A172 (cell line): ENCODE measurements around the gene PLA2G4F. TPM values are rescaled to one million over a fixed set of nuclear protein-coding genes. Genes with fewer than 3 reads are reported as not detected.

Experiments used
- DNase-seq: peaks from one replicate; pipeline ENCODE4 v3.0.0-alpha.2; 2015; ENCODE audit warnings: low spot score
- total RNA-seq: library from RNA; depleted of rRNA; stranded (reverse); fragments of >200 nt; shearing (Covaris generic); gene quantifications from 2 replicates; pipeline ENCODE4 v1.2.3, GENCODE V29; 2014

Gene PLA2G4F
- total RNA-seq, 1 experiment from 2014 or later = not detected

DNA sequence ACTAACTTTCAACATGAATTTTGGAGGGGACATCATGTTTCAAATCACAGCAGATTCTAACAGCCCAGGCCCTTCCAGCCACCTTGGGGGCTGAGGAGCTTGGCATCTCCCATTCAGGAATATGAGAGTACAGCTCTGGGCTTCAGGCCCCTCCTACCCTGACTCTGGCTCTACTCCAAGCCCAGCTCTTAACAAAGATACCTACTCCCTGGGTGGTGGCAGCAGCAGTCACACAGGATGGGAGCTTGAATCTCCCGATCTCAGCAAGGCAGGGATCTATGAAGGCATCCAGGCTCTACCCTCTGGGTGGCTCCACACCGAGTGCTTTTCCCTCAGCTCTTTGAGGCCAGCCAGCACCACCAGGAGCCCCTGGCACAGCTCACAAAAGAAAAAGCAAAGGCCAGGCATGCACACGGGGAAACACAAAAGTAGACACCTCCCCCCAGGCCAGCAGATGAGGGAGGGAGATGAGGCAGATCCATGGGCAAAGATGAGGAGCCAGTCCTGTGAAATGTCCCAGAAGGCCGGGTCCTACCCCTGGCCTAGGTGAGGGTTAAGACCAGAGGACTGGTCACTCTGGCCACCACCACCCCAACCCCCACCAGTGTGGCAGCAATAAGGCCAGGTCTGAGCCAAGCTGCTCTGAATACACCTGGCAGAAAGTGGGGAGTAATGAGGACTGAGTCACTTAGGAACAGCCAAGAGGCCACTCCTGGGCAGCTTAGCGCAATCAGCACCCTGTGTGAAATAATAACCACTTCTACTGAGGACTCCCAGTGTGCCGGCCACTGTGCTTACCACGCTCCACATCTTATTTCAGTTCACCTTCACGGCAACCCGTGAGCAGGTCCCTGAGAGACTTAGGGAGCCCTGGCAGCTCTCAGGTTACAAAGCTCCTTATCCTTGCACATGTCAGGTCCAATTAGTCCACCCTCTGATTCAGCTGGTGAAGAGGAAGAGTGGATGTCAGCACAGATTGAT is 24.3 kb downstream of the PLA2G4F start:
- DNase-seq = no peak

DNA sequence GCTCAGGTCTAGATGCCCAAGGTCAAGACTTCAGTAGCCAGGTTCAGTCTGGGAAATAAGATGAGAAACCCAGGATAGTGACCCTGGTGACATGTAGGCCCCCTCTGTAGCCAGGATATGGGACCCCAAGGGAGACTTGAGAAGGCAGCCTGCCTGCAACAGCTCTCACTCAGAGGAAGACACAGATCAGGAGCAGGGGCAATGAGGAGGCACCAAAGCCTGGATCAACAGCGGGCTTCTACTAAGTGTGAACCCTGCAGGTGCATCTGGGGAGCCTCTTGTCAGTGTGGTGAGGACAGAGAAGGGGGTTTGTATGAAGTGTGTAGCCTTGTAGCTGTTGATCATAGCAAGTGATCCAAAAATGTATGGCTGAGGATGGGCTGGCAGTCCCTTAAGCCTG is 25.4 kb downstream of the PLA2G4F start:
- DNase-seq = no peak

DNA sequence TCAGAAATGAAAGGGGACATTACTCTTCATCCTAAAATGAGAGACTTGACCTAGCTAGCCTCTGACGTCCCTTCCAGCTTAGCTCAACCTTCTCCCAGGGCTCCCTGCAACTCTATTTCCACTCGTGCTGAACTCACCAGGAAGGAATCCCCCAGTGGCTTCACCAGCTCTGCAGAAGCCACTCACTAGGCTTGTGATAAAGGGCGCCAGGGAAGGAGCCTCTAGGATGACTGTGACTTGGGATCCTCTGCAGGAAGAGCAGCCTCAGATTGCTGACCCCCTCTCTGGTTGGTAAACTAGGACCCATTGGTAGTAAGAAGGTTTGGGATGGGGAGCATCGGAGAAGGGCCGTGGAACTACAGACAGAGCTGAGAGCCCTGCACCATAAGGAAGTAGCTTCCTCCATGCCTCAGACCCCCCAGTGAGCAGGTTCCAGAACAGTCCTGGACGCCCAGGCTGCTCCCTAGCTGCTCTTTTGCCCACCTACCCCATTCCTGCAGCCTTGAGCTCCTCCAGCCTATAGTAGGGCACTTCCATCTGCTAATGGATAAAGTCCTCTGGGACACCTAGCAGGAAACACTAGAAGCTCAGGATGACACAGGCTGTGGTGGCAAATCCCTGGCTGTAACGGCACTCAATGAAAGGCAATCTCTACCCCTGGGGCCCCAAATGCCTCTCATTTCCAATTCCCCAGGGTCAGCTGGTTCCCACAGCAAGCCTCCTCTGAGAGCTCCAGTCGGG is 26.0 kb downstream of the PLA2G4F start:
- DNase-seq = no peak

DNA sequence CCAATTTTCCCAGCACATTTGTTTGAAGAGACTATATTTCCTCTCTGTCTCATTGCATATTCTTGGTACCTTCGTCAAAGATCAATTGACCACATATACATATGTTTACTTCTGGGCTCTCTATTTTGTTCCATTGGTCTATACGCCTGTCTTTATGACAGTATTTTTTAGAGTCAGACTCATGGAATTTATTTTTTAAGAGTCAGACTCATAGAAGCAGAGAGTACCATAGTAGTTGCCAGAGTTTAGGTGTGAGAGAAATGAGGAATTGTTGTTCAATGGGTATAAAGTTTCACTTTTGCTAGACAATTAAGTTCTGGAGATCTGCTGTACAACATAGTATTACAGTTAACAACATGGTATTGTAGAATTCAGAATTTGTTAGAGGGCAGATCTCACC is 27.1 kb downstream of the PLA2G4F start:
- no peak for DNase-seq

DNA sequence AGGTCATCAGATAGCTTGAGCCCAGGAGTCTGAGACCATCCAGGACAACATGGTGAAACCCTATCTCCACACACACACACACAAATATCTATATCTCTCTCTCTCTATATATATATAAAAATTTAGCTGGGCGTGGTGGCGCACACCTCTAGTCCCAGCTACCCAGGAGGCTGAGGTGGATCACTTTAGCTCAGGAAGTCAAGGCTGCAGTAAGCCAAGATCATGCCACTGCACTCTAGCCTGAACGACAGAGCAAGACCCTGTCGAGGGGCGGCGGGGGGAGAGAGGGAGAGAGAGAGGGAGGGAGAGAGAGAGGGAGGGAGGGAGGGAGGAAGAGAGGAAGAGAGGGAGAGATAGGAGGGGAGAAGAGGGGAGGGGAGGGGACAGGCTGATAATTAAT is 28.0 kb downstream of the PLA2G4F start:
- no peak for DNase-seq

DNA sequence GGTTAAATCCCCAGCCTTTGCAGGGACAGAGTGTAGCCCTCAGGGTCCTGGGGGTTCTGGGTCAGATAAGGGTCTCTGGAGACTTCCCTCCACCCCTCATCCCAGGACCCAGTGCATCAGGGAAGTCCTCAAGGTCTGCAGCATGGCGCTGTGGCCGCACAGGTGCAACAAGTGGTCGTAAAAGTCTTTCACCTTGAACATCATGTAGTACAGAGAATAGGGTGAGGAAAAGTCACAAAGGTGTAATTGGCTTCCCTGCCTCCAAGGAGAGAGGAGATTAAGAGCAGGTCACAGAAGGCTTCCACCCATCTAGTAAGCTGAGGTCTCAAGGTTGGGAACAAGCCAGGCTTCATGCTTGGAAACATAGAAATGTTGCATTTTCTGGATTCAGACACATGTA is 32.9 kb downstream of the PLA2G4F start:
- no peak for DNase-seq

- DNase-seq = no peak
These were observed 34.8 kb downstream of the PLA2G4F start for GRCh38 chr15:42121682-42122081.

DNA sequence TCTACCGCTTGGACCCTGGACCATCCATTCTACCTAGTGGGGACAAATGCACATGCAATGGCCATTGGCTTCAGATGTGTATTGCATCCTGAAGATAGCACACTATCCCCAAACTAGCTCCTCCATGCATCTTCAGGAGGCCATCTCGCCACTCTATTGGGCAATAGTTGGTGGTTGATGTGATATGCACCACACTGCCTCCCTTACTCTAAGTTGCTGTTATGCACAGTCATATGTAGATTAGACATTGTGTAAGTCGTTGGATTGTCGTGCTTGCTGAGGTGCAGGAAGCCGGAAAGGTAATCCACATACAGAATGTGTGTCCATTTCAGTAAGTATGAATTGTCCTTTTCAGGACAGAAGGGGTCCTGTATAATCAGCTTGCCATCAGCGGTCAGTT is 35.4 kb downstream of the PLA2G4F start:
- DNase-seq = no peak

DNA sequence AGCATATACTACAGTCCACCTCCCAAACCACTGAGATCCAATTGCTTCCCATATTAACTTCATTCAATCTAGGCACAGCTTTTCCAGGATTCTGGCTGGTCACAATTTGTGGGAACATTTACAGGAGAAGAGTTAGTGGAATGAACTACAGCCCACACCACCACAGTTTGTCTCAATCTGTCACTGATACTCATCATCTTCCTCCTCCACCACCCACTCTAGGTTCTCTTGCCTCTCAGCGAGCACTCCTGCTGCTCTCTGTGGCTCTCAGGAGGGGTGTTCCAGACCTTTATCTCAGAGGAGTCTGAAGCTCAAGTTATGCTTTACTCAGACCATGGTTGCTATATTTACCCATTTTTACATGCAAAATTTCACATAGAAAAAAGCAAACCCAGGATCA is 36.2 kb downstream of the PLA2G4F start:
- DNase-seq = no peak

GRCh38 chr15:42119446-42119760 is 37.0 kb downstream of the PLA2G4F start:
- no peak for DNase-seq

DNA sequence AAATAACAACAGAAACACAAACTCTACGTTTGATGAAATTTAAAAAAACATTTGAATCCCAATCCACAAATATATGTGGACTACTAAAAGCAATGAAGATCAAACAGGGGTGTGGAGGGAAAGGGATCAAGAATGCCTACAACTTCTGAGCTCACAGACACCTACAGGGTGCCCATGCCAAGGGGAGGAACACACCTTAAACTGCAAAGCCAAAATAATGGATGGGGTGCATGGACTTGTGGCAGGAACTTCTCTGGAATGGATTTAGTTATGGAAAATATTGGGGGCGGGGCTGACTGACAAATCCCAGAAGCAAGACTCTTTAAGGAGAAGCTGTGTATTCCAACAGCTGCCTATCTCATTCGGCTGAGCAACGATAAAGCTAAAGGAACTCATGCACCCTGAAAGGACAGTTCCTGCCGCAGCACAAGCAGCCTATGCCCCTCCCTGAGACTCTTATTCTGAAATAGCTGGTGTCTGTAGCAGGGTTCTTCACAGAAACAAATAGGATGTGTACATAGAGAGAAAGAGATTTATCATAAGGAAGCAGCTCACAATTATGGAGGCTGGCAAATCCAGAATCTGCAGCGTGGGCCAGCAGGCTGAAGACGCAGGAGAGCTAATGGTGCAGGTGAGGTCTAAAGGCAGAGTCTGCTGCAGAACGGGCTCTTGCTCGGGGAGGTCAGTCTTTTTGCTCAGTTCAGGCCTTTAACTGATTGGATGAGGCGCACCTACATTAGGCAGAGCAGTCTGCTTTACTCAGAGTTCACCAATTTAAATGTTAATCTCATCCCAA is 37.6 kb downstream of the PLA2G4F start:
- DNase-seq = no peak

DNA sequence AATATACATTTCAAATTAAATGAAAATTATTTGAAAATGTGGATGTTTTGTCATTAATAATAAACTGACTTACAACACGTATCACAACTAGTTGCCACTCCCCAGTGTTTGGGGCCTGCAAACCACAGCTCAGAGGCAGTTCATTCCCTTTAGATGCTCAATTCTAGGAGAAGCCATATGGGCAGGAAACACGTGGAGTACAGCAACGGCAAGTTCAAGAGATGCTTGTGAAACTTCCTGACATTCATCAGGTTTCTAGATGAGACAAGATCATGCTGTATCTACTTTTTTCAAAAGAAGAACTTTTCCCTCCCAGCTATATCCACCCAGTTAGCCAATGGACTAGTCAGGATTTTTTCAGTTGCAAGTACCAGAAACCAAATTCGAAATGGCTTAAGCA is 44.5 kb downstream of the PLA2G4F start:
- no peak for DNase-seq

GRCh38 chr15:42110367-42110766 is 46.1 kb downstream of the PLA2G4F start:
- DNase-seq = no peak

GRCh38 chr15:42108806-42109205 is 47.6 kb downstream of the PLA2G4F start:
- no peak for DNase-seq

DNA sequence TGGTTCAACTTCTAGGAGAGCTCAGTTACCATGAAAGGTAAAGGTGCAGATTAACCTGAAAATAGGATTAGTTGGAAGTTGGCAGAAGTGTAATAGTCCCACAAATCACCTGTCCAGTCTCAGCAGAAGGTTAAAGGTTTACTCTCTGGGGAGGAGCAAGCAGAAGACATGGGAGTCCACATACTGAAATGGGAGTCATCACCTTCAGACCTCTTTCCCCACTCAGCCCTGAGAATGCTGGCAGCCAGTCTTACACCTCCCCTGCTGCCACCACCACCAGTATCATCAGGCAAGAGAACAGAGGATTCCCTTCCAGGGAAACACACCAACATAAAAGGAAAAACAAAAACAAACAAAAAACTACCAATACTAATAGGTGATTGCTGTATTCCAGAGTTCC is 48.2 kb downstream of the PLA2G4F start:
- DNase-seq = no peak

- DNase-seq = no peak
These were observed 49.0 kb downstream of the PLA2G4F start for GRCh38 chr15:42107473-42107872.

GRCh38 chr15:42106288-42106687 is 50.1 kb downstream of the PLA2G4F start:
- DNase-seq = no peak

- no peak for DNase-seq
These were observed 52.1 kb downstream of the PLA2G4F start for GRCh38 chr15:42104095-42104891.

GRCh38 chr15:42102646-42103235 is 53.7 kb downstream of the PLA2G4F start:
- peak; percentile 50 for DNase-seq

DNA sequence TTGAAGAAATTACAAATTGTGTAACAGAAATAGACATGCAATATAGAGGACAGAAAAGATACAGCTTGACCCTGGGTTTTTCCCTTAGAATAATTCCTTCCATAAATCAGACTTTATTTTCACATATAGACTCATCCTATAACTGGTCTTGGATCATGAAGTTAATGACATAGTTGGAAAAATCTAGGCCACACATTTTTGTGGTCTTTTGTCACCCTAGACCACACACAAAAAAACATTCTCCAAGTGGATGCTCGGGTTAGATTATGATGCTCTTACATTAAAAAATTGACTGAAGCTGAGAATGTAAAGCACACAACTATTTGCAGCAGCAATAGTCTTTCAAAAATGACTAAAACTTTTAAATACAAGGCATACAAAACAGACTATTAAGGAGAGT is 54.6 kb downstream of the PLA2G4F start:
- peak; percentile 16 for DNase-seq
